NT2/D1 (cell line): Measurements from ENCODE around the gene MINDY1.

Experiments
- DNase-seq: peaks from one replicate; pipeline ENCODE4 v3.0.0-alpha.2; 2011; ENCODE audit warnings: low read depth, low spot score
- H3K27me3 ChIP-seq: 2 replicates; pipeline ENCODE4 v1.6.0; 2011; ENCODE audit warnings: mild to moderate bottlenecking; ENCODE audit not compliant: insufficient read length, insufficient read depth
- H3K36me3 ChIP-seq: 2 replicates; pipeline ENCODE4 v1.6.1; 2011; ENCODE audit warnings: mild to moderate bottlenecking, low read length, mixed read lengths; ENCODE audit not compliant: insufficient read depth, insufficient read length
- H3K4me1 ChIP-seq: 2 replicates; pipeline ENCODE4 v1.5.1; 2011; ENCODE audit not compliant: insufficient read depth, insufficient read length
- H3K4me3 ChIP-seq: 2 replicates; pipeline ENCODE4 v1.5.1; 2011; ENCODE audit warnings: low read depth; ENCODE audit not compliant: insufficient read length
- H3K9ac ChIP-seq: 2 replicates; pipeline ENCODE4 v1.6.0; 2011; ENCODE audit warnings: low read depth; ENCODE audit not compliant: insufficient read length
- H3K9me3 ChIP-seq: 2 replicates; pipeline ENCODE4 v1.5.1; 2011; ENCODE audit warnings: mild to moderate bottlenecking, low read length; ENCODE audit not compliant: insufficient read depth
- SUZ12 ChIP-seq: IDR thresholded peaks from 2 replicates; pipeline ENCODE4 v1.6.1; 2011; ENCODE audit not compliant: insufficient read length, insufficient read depth; ENCODE audit errors: extremely low read depth
- YY1 ChIP-seq: IDR thresholded peaks from 2 replicates; pipeline ENCODE4 v1.6.1; 2011; ENCODE audit not compliant: insufficient read length, insufficient read depth
- ZNF274 ChIP-seq: IDR thresholded peaks from 2 replicates; pipeline ENCODE4 v1.6.1; 2011; ENCODE audit warnings: mild to moderate bottlenecking, low read depth, low read length

MINDY1 gene

GRCh38 chr1:150969626-150970025, 37.1 kb downstream of the MINDY1 start:
- Histone ChIP-seq H3K27me3 (peaks cover 3% of the 10 kb centered on the region), H3K9ac (no peak overlapping the region), H3K4me3 (no peak overlapping the region), H3K9me3 (no peaks in the 10 kb centered on the region), H3K4me1 (peaks cover 26% of the 10 kb centered on the region), H3K36me3 (peaks cover 62% of the 10 kb centered on the region)
- TF ChIP-seq SUZ12 = no peak
- TF ChIP-seq ZNF274 = no peak
- TF ChIP-seq YY1 = no peak
- no peak for DNase-seq

- H3K27me3 ChIP-seq = peaks cover 2% of the 10 kb centered on the region
- TF ChIP-seq SUZ12 = no peak
- TF ChIP-seq ZNF274 = no peak
- TF ChIP-seq YY1 = no peak
- H3K4me3 ChIP-seq = no peak overlapping the region
- DNase-seq = no peak
- H3K36me3 ChIP-seq = peaks cover 73% of the 10 kb centered on the region
- peaks cover 25% of the 10 kb centered on the region for H3K4me1 ChIP-seq
- H3K9me3 ChIP-seq = no peaks in the 10 kb centered on the region
- H3K9ac ChIP-seq = no peak overlapping the region
These were observed 38.2 kb downstream of the MINDY1 start for GRCh38 chr1:150968491-150968890.

GRCh38 chr1:150967936-150968335, 38.8 kb downstream of the MINDY1 start:
- peaks cover 79% of the 10 kb centered on the region for H3K36me3 ChIP-seq
- H3K9ac ChIP-seq = no peak overlapping the region
- TF ChIP-seq SUZ12 (no peak), YY1 (no peak), ZNF274 (no peak)
- no peaks in the 10 kb centered on the region for H3K27me3 ChIP-seq
- no peak overlapping the region for H3K4me3 ChIP-seq
- no peak for DNase-seq
- no peaks in the 10 kb centered on the region for H3K9me3 ChIP-seq
- peaks cover 19% of the 10 kb centered on the region for H3K4me1 ChIP-seq

GRCh38 chr1:150966011-150966410, 40.7 kb downstream of the MINDY1 start:
- no peak for TF ChIP-seq YY1
- no peak for TF ChIP-seq SUZ12
- no peak for TF ChIP-seq ZNF274
- Histone ChIP-seq H3K9ac (no peak overlapping the region), H3K9me3 (no peaks in the 10 kb centered on the region), H3K4me3 (no peak overlapping the region), H3K4me1 (peaks cover 4% of the 10 kb centered on the region), H3K36me3 (peaks cover 94% of the 10 kb centered on the region), H3K27me3 (no peaks in the 10 kb centered on the region)
- DNase-seq = no peak

- Histone ChIP-seq H3K4me1 (peaks cover under 1% of the 10 kb centered on the region), H3K27me3 (no peaks in the 10 kb centered on the region), H3K9ac (no peak overlapping the region), H3K9me3 (no peaks in the 10 kb centered on the region), H3K36me3 (peaks cover 94% of the 10 kb centered on the region), H3K4me3 (no peak overlapping the region)
- DNase-seq = no peak
- no peak for TF ChIP-seq YY1
- TF ChIP-seq ZNF274 = no peak
- TF ChIP-seq SUZ12 = no peak
These were observed 41.1 kb downstream of the MINDY1 start for GRCh38 chr1:150965605-150966004.

GRCh38 chr1:150964164-150964489, 42.6 kb downstream of the MINDY1 start:
- no peak for DNase-seq
- TF ChIP-seq YY1 = no peak
- TF ChIP-seq ZNF274 = no peak
- no peak for TF ChIP-seq SUZ12
- H3K4me1 ChIP-seq = no peaks in the 10 kb centered on the region
- H3K36me3 ChIP-seq = peaks cover 94% of the 10 kb centered on the region
- H3K9me3 ChIP-seq = no peaks in the 10 kb centered on the region
- H3K4me3 ChIP-seq = no peak overlapping the region
- H3K27me3 ChIP-seq = no peaks in the 10 kb centered on the region
- H3K9ac ChIP-seq = no peak overlapping the region

GRCh38 chr1:150963321-150964163, 43.2 kb downstream of the MINDY1 start:
- no peaks in the 10 kb centered on the region for H3K9me3 ChIP-seq
- no peak overlapping the region for H3K9ac ChIP-seq
- H3K36me3 ChIP-seq = peaks cover 94% of the 10 kb centered on the region
- H3K4me1 ChIP-seq = no peaks in the 10 kb centered on the region
- H3K4me3 ChIP-seq = no peak overlapping the region
- TF ChIP-seq SUZ12 (no peak), YY1 (no peak)
- H3K27me3 ChIP-seq = no peaks in the 10 kb centered on the region
- DNase-seq = no peak
